Measurements from ENCODE around the gene B4GALNT4.

DNA sequence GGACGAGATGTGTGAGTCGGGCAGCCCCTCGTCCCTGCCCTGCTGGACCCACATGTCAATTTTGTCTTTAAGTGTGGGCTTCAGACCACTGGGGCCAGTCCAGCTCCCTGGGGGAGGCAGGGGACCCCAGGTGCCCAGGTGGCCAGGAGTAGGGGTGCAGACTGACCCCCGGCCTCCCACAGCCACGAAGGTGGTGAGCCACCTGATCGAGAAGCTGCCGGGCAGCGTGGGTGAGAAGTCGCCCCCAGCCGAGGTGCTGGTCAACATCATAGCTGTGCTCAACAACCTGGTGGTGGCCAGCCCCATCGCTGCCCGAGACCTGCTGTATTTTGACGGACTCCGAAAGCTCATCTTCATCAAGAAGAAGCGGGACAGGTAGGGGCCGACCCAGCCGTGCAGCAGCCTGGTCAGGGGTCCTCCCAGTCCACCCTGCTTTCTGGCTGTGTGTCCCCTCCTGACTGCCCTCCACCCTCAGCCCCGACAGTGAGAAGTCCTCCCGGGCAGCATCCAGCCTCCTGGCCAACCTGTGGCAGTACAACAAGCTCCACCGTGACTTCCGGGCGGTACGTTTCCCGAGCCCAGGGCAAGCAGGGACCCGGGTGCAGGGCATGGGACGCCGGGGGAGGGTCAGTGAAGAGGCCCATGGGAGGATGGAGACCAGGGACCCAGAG, 34.6 kb downstream of the B4GALNT4 start:
- TF ChIP-seq EZH2 (IDR thresholded peaks at IDR 0.05) (no peak), EZH2phosphoT487 (IDR thresholded peaks at IDR 0.05) (no peak)
- TF ChIP-seq, protein P1, sequence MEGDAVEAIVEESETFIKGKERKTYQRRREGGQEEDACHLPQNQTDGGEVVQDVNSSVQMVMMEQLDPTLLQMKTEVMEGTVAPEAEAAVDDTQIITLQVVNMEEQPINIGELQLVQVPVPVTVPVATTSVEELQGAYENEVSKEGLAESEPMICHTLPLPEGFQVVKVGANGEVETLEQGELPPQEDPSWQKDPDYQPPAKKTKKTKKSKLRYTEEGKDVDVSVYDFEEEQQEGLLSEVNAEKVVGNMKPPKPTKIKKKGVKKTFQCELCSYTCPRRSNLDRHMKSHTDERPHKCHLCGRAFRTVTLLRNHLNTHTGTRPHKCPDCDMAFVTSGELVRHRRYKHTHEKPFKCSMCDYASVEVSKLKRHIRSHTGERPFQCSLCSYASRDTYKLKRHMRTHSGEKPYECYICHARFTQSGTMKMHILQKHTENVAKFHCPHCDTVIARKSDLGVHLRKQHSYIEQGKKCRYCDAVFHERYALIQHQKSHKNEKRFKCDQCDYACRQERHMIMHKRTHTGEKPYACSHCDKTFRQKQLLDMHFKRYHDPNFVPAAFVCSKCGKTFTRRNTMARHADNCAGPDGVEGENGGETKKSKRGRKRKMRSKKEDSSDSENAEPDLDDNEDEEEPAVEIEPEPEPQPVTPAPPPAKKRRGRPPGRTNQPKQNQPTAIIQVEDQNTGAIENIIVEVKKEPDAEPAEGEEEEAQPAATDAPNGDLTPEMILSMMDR (IDR thresholded peaks at IDR 0.05) = no peak

All from neural progenitor cell (in vitro differentiated cells).